Subcutaneous abdominal adipose tissue (tissue), 5 donors: ENCODE measurements around the gene BCL11A.

Experiments used
- H3K27ac ChIP-seq: one replicate; pipeline ENCODE4 v1.7.0; 2013; ENCODE audit warnings: low read depth, mild to moderate bottlenecking, inconsistent platforms, low read length, moderate library complexity
- H3K27me3 ChIP-seq, 5 donors: one replicate each; pipeline ENCODE4 v1.7.0; 2013; ENCODE audit warnings: low read length in 5 of 5, inconsistent platforms in 1 of 5; ENCODE audit not compliant: control insufficient read depth in 5 of 5, insufficient read depth in 4 of 5
- H3K36me3 ChIP-seq, 5 donors: one replicate each; pipeline ENCODE4 v1.7.0; 2013; ENCODE audit warnings: low read length in 5 of 5; ENCODE audit not compliant: control insufficient read depth in 5 of 5, insufficient read depth in 5 of 5
- H3K4me1 ChIP-seq, 5 donors: one replicate each; pipeline ENCODE4 v1.7.0; 2013; ENCODE audit warnings: low read length in 5 of 5, mild to moderate bottlenecking in 3 of 5, moderate library complexity in 1 of 5; ENCODE audit not compliant: control insufficient read depth in 5 of 5, insufficient read depth in 5 of 5
- H3K4me3 ChIP-seq, 5 donors: one replicate each; pipeline ENCODE4 v1.7.0; 2013; ENCODE audit warnings: low read length in 5 of 5, low read depth in 1 of 5
- H3K9ac ChIP-seq, 5 donors: one replicate each; pipeline ENCODE4 v1.7.0; 2013; ENCODE audit warnings: low read length in 5 of 5, mild to moderate bottlenecking in 4 of 5, moderate library complexity in 3 of 5
- H3K9me3 ChIP-seq, 5 donors: one replicate each; pipeline ENCODE4 v1.7.0; 2013; ENCODE audit warnings: low read length in 5 of 5; ENCODE audit not compliant: control insufficient read depth in 5 of 5
- donor health status: healthy.
- donor health status: healthy.
- donor health status: healthy.
- donor health status: healthy.
- donor health status: healthy.

The BCL11A gene

DNA sequence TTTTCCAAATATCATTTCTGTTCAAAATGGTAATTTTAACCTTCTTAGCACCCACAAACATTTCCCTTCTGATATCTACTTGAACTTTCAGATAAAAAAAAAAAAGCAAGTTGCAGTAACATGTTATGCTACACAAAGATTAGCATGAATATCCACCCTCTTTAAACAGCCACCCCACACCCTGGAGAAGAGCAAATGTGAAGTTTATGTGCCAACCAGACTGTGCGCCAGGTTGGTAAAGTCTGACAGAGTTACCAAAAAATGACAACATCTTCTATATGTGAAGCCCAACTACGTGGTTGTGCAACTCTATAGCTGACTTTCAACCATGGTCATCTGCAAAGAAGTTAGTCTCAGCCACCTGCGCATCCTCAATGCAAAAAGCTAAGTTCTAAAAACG is 62.6 kb downstream of the BCL11A start:
- Histone ChIP-seq H3K36me3 (no peaks in the 10 kb centered on the region), H3K4me1 (no peaks in the 10 kb centered on the region)

GRCh38 chr2:60490441-60490840 is 63.0 kb downstream of the BCL11A start:
- Histone ChIP-seq H3K4me1 (peaks cover 0 to 2% (median 0%) of the 10 kb centered on the region in 5 donors), H3K4me3 (no peak overlapping the region), H3K27ac (no peak overlapping the region), H3K9ac (no peak overlapping the region), H3K36me3 (no peaks in the 10 kb centered on the region), H3K9me3 (peaks cover 0 to 2% (median 0%) of the 10 kb centered on the region in 5 donors), H3K27me3 (peaks cover 0 to 3% (median 0%) of the 10 kb centered on the region in 5 donors)

More for the DNA sequence above, 62.6 kb downstream of the BCL11A start:
- peaks cover 0 to 3% (median 0%) of the 10 kb centered on the region in 5 donors for H3K27me3 ChIP-seq
- no peak overlapping the region for H3K27ac ChIP-seq
- H3K4me3 ChIP-seq, result no peak overlapping the region
- H3K9ac ChIP-seq, result no peak overlapping the region
- peaks cover 0 to 2% (median 0%) of the 10 kb centered on the region in 5 donors for H3K9me3 ChIP-seq

DNA sequence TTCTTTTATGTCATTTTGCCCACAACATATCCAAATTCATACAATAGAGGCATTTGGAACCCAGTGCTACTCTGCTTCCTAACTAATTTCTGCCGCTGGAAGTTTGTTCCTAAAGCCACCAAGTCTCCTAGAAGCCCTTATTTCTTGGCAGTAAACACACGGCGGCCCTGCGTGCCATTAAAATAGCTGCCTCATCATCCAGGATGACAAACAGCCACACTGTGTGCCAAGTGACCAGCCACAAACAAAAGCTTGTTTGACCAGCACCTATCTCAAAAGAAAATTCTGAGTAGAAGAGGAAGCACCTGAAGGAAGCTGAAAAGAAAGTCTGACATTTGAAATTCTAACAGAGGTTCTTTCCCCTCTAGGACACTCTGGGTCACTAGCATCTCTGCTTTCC is 64.2 kb downstream of the BCL11A start:
- H3K36me3 ChIP-seq, result no peaks in the 10 kb centered on the region
- H3K4me1 ChIP-seq, result peaks cover 0 to 10% (median 0%) of the 10 kb centered on the region in 5 donors
- no peak overlapping the region for H3K4me3 ChIP-seq
- no peak overlapping the region for H3K9ac ChIP-seq
- H3K27ac ChIP-seq, result no peak overlapping the region
- peaks cover 0 to 6% (median 0%) of the 10 kb centered on the region in 5 donors for H3K27me3 ChIP-seq
- H3K9me3 ChIP-seq, result peaks cover 0 to 2% (median 0%) of the 10 kb centered on the region in 5 donors

DNA sequence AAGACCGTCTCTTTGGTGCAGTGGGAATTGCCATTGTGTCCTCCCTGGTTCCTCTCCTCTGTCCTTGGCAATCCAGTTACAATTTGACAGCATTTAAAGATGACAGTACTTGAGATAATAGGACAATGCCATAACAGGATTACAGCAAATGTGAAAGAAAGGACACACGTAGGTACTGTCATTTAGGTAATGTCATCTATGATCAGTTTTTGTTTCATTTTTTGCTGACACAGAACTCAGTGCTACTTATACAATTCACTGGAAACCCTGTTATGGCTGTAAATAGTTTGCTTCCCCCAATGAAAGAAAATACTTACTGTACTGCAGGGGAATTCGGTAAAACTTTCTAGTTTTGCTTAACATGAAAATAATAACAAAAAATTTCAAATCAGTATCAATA is 65.2 kb downstream of the BCL11A start:
- Histone ChIP-seq H3K4me1 (peaks cover 0 to 12% (median 0%) of the 10 kb centered on the region in 5 donors), H3K27ac (no peak overlapping the region), H3K27me3 (peaks cover 0 to 6% (median 0%) of the 10 kb centered on the region in 5 donors), H3K4me3 (no peak overlapping the region), H3K9me3 (peaks cover 0 to 2% (median 0%) of the 10 kb centered on the region in 5 donors), H3K36me3 (no peaks in the 10 kb centered on the region), H3K9ac (no peak overlapping the region)

GRCh38 chr2:60487174-60487573 is 66.3 kb downstream of the BCL11A start:
- no peak overlapping the region for H3K9ac ChIP-seq
- H3K36me3 ChIP-seq, result no peaks in the 10 kb centered on the region
- H3K27ac ChIP-seq, result no peak overlapping the region
- no peak overlapping the region for H3K4me3 ChIP-seq
- H3K27me3 ChIP-seq, result peaks cover 0 to 6% (median 2%) of the 10 kb centered on the region in 5 donors
- peaks cover 0 to 2% (median 0%) of the 10 kb centered on the region in 5 donors for H3K9me3 ChIP-seq
- H3K4me1 ChIP-seq, result peaks cover 0 to 12% (median 0%) of the 10 kb centered on the region in 5 donors

DNA sequence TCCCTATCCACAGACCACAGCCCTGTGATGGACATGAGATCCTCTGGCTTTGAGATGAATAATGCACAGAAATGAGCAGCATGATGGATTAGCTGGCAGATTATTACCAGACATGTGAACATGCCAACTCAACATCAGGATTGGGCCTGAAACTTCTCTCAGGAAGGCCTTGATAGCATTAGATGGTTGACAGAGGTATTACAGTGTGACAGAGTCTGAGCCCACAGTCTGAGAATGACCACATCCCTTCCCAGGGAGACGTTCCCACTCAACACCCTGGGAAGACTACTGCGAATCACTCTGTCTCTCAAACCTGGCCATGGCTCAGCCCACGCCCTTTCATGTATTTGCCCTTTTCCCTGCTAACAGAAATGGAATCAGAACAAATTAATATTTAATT is 66.9 kb downstream of the BCL11A start:
- H3K27ac ChIP-seq, result no peak overlapping the region
- H3K4me1 ChIP-seq, result peaks cover 0 to 12% (median 0%) of the 10 kb centered on the region in 5 donors

GRCh38 chr2:60486067-60486466 is 67.4 kb downstream of the BCL11A start:
- Histone ChIP-seq H3K27ac (no peak overlapping the region), H3K9me3 (peaks cover 0 to 2% (median 0%) of the 10 kb centered on the region in 5 donors), H3K27me3 (peaks cover 0 to 9% (median 2%) of the 10 kb centered on the region in 5 donors), H3K4me1 (peaks cover 0 to 12% (median 0%) of the 10 kb centered on the region in 5 donors), H3K4me3 (no peak overlapping the region), H3K9ac (no peak overlapping the region), H3K36me3 (no peaks in the 10 kb centered on the region)

More for the DNA sequence above, 66.9 kb downstream of the BCL11A start:
- peaks cover 0 to 6% (median 2%) of the 10 kb centered on the region in 5 donors for H3K27me3 ChIP-seq
- no peak overlapping the region for H3K4me3 ChIP-seq
- peaks cover 0 to 2% (median 0%) of the 10 kb centered on the region in 5 donors for H3K9me3 ChIP-seq
- H3K36me3 ChIP-seq, result no peaks in the 10 kb centered on the region
- no peak overlapping the region for H3K9ac ChIP-seq

- H3K27ac ChIP-seq, result no peak overlapping the region
- H3K4me3 ChIP-seq, result no peak overlapping the region
- H3K9ac ChIP-seq, result no peak overlapping the region
- H3K36me3 ChIP-seq, result no peaks in the 10 kb centered on the region
- peaks cover 0 to 2% (median 0%) of the 10 kb centered on the region in 5 donors for H3K9me3 ChIP-seq
- H3K27me3 ChIP-seq, result peaks cover 0 to 9% (median 2%) of the 10 kb centered on the region in 5 donors
- peaks cover 0 to 12% (median 0%) of the 10 kb centered on the region in 5 donors for H3K4me1 ChIP-seq
Measured at GRCh38 chr2:60485550-60485949, 67.9 kb downstream of the BCL11A start.

- Histone ChIP-seq H3K4me1 (peaks cover 0 to 12% (median 0%) of the 10 kb centered on the region in 5 donors), H3K27me3 (peaks cover 0 to 9% (median 2%) of the 10 kb centered on the region in 5 donors), H3K36me3 (no peaks in the 10 kb centered on the region), H3K9ac (no peak overlapping the region), H3K4me3 (no peak overlapping the region), H3K9me3 (peaks cover 0 to 2% (median 0%) of the 10 kb centered on the region in 5 donors), H3K27ac (no peak overlapping the region)
Measured at GRCh38 chr2:60485055-60485454, 68.4 kb downstream of the BCL11A start.

DNA sequence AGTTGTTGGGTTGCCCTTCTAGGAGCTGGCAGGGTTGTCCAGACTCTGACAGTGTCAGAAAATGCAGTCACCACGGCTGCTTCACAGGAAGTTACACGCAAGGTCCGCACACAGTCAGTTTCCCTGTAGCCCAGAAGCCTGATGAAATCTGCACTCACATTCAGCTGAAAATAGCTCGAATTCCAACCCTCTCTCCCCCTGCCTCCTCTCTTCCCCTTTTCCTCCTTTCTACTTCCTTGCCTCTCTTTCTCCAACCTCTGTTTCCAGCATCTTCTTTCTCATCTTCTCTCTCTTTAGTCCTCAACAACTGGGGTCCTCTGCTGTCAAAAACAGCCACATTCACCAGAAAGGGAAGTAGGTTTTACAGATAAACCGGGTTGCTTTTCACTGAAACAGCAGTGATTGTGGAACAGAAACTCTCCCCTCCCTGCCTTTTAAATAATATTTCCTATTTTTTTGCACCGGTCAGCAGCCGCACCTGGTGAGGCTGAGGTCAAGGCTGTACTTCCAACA is 69.3 kb downstream of the BCL11A start:
- H3K27ac ChIP-seq, result no peak overlapping the region
- H3K9ac ChIP-seq, result no peak overlapping the region
- H3K9me3 ChIP-seq, result peaks cover 0 to 2% (median 0%) of the 10 kb centered on the region in 5 donors
- peaks cover 0 to 12% (median 0%) of the 10 kb centered on the region in 5 donors for H3K4me1 ChIP-seq
- H3K36me3 ChIP-seq, result no peaks in the 10 kb centered on the region
- peaks cover 0 to 9% (median 2%) of the 10 kb centered on the region in 5 donors for H3K27me3 ChIP-seq
- H3K4me3 ChIP-seq, result peak overlapping the region in 1 of 5 donors; percentile 38
